ENCODE measurements around the gene BEND7.
"Not testable (repeated sequence)": the region's sequence is repeated elsewhere in the genome, so short reads cannot be mapped to it uniquely, and the experiment has no call there.

GRCh38 chr10:13403426-13403825, 125.4 kb downstream of the BEND7 start:
- TF ChIP-seq, protein P1, sequence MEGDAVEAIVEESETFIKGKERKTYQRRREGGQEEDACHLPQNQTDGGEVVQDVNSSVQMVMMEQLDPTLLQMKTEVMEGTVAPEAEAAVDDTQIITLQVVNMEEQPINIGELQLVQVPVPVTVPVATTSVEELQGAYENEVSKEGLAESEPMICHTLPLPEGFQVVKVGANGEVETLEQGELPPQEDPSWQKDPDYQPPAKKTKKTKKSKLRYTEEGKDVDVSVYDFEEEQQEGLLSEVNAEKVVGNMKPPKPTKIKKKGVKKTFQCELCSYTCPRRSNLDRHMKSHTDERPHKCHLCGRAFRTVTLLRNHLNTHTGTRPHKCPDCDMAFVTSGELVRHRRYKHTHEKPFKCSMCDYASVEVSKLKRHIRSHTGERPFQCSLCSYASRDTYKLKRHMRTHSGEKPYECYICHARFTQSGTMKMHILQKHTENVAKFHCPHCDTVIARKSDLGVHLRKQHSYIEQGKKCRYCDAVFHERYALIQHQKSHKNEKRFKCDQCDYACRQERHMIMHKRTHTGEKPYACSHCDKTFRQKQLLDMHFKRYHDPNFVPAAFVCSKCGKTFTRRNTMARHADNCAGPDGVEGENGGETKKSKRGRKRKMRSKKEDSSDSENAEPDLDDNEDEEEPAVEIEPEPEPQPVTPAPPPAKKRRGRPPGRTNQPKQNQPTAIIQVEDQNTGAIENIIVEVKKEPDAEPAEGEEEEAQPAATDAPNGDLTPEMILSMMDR (IDR thresholded peaks at IDR 0.05), result not testable (repeated sequence)
- not testable (repeated sequence) for TF ChIP-seq POLR2AphosphoS5, POLR2A (IDR thresholded peaks at IDR 0.05)
